ENCODE data around the gene SLC37A2.

The SLC37A2 gene

GRCh38 chr11:125070699-125071254 lies 7.7 kb downstream of the SLC37A2 start:
- DNase-seq (ENCODE audit: low read depth in 2 of 3, low spot score in 1 of 3) = no peak

GRCh38 chr11:125071435-125071834 lies 8.3 kb downstream of the SLC37A2 start:
- no peak for DNase-seq (ENCODE audit: low read depth in 2 of 3, low spot score in 1 of 3)

- DNase-seq (ENCODE audit: low read depth in 2 of 3, low spot score in 1 of 3) = no peak
These were observed 8.7 kb downstream of the SLC37A2 start for GRCh38 chr11:125071846-125072217.

DNA sequence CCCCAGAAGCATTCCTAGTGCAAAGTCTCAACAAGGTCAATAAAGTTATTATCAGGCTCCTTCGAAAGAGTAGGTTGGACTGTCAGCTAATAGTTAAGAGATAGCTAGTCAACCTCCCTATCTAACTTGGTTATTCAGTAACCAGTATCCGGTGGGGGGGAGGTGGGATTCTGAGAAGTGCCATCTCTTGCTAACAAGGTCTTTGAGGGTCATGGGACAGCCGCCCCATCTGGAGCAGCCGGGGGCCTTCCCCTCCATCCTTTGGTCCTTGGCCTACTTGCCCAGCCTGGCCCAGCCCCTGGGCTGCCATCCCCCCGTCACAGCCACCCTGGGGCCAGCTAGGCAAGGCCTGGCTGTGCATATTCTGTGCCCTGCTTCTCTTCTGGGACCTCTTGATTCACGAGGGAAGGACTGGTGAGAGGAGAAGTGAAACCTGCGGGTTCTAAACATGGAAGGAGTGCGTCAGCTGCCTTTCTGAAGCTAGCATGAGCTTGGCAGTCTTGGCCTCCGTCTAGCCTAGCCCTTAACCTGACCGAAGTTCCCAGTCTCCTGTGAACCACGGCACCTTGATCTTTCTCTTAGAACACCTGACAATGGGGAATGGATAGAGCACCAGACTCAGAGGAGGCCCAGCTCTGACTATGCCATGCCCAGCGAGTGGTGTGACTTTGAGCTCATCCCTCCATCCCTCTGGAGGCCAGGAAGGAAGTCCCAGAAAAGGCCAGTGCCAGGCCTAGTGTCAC lies 9.3 kb downstream of the SLC37A2 start:
- DNase-seq (ENCODE audit: low read depth in 2 of 3, low spot score in 1 of 3) = no peak

GRCh38 chr11:125072961-125073590 lies 10.0 kb downstream of the SLC37A2 start:
- DNase-seq (ENCODE audit: low read depth in 2 of 3, low spot score in 1 of 3) = no peak

DNA sequence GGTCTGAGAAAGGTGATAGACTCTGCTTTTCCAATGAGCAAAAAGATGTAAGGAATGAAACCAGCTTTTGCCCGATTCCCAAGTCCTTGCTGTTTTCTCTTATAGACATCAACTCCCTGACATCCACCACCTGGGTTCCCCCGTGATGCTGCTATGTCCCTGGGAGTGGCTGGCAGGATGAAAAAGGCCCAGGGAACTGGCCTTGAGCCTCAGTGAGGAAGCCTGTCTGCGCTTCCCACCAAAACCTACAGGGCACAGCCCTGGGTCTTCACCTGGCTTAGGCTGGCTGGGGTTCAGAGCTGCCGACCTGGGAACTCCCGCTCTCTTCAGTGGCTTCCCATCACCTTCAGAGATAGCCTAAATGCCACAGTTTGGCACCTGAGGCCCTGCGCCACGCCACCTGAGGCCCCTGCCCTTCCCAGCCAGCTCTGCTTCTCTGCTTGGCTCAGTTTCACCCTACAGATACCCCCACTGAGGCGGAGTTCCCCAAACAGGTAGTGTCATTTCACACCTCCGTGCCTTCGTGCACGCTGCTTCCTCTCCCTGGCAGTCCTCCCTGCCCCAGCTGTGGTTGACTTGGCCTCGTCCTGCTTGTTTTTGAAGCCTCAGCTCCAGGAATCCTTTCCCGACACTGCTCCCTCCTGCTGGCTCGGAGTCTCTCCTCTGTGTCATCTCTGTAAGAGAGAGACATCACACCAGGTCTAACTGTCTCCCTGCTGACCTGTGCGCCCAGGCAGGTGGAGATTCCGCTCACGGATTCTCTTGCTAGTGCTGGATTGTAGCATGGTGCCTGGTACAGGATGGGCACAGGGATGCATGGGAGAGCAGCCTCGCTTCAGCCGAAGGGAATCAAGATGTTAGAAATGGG lies 10.7 kb downstream of the SLC37A2 start:
- DNase-seq (ENCODE audit: low read depth in 2 of 3, low spot score in 1 of 3) = no peak

GRCh38 chr11:125074511-125075241 lies 11.6 kb downstream of the SLC37A2 start:
- DNase-seq (ENCODE audit: low read depth in 2 of 3, low spot score in 1 of 3) = no peak

- no peak for DNase-seq (ENCODE audit: low read depth in 2 of 3, low spot score in 1 of 3)
These were observed 12.1 kb downstream of the SLC37A2 start for GRCh38 chr11:125075242-125075625.

GRCh38 chr11:125075900-125076317 lies 12.8 kb downstream of the SLC37A2 start:
- no peak for DNase-seq (ENCODE audit: low read depth in 2 of 3, low spot score in 1 of 3)

DNA sequence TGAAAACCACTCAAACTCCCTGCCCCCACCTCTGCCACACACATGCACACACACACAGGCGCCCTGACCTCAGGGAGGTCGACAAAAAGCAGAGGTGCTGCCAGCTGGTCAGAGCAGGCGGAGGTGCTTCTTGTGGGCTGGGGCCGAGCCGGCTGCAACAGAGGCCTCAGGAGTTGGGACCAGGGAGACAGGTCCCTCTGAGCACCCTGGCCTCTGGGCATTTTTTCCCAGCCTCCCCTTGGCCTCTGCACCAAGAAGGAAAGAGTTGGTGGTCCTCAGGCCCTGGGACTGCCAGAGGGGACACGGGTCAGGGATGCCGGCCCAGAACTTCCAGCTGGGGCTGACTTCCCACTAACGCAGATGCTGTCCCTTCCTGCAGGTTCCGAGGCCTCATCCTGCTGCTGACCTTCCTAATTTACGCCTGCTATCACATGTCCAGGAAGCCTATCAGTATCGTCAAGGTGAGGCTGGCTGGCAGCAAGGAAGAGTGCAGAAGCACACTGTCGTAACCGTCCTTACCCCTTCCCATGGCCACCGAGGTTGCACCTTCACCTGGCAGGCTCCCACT lies 13.4 kb downstream of the SLC37A2 start:
- no peak for DNase-seq (ENCODE audit: low read depth in 2 of 3, low spot score in 1 of 3)

DNA sequence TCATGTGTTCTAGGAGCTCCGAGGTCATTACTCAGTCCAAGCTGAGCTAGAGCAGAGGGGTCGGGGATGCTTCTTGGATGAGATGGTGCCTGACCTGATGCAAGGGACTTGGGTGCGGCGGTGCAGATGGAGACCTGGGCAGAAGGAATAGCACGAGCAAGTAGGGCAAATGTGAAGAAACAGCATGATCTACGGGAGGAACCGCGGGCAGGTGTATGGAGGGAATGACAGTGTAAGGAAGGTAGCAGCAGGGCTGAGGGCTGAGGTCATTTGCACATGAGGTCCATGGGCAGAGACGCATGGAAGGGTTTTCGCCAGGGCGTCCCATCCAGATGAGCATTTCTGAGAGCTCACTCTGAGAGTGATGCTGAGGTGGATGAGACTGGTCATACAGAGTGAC lies 14.9 kb downstream of the SLC37A2 start:
- DNase-seq (ENCODE audit: low read depth in 2 of 3, low spot score in 1 of 3) = no peak

- DNase-seq (ENCODE audit: low read depth in 2 of 3, low spot score in 1 of 3) = no peak
These were observed 15.5 kb downstream of the SLC37A2 start for GRCh38 chr11:125078516-125079140.

DNA sequence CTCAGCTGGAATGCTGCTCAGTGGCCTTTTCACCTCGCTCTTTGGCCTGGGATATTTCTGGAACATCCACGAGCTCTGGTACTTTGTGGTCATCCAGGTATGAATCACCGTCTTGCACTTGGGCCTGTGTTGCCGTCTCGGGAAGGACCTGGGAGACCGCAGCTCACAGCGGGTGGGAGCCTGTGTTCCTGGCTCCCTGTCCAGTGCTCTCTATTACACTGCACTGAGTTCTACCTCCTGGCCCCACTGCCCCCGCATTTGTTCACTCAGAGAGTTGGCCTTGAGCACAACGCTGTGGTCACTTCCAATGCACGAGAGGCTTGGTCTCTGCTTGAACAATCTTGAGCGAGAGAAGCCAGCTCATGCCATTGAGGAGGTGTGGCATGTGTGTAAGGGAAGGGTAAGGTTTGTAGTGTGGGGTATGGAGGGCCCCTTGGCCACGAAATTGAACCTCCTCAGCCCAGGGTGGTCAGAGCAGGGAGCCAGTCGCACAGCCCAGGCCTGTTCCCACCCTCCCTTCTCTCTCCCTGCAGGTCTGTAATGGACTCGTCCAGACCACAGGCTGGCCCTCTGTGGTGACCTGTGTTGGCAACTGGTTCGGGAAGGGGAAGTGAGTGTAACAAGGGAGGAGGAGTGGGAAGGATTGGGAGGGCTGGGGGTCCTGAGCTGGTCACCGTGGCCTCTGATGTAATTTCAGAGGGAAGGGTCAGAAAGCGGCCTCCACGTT lies 16.2 kb downstream of the SLC37A2 start:
- no peak for DNase-seq (ENCODE audit: low read depth in 2 of 3, low spot score in 1 of 3)

- no peak for DNase-seq (ENCODE audit: low read depth in 2 of 3, low spot score in 1 of 3)
These were observed 16.9 kb downstream of the SLC37A2 start for GRCh38 chr11:125079878-125080530.

DNA sequence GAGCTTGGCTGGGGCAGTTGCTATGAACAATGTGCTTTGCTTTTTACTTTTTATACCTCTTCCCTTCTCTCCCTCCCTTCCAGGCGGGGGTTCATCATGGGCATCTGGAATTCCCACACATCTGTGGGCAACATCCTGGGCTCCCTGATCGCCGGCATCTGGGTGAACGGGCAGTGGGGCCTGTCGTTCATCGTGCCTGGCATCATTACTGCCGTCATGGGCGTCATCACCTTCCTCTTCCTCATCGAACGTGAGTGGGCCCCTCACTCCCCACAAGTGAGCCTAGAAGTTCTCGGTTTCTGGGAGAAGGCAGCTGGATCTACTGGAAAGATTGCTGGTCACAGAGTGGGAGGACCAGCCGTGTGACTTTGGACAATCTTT lies 17.4 kb downstream of the SLC37A2 start:
- DNase-seq (ENCODE audit: low read depth in 2 of 3, low spot score in 1 of 3) = no peak

GRCh38 chr11:125081098-125081798 lies 18.1 kb downstream of the SLC37A2 start:
- DNase-seq (ENCODE audit: low read depth in 2 of 3, low spot score in 1 of 3) = no peak

DNA sequence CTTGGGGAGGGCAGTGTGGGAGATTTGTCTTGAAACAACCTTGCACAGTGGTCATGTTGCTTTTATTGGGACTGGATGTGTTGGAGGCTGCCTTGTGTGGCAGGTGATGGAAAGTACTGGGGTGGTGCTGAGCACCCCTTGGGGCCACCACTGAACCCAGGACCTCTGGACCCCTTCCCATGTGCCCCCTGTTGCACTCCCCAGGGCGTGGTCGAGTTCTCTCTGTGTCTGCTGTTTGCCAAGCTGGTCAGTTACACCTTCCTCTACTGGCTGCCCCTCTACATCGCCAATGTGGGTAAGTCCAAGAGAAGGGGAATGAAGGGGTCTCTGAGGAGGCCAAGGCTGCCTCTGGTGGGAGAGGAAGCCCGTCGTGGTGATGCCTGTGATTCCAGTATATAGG lies 18.9 kb downstream of the SLC37A2 start:
- DNase-seq (ENCODE audit: low read depth in 2 of 3, low spot score in 1 of 3) = no peak

DNA sequence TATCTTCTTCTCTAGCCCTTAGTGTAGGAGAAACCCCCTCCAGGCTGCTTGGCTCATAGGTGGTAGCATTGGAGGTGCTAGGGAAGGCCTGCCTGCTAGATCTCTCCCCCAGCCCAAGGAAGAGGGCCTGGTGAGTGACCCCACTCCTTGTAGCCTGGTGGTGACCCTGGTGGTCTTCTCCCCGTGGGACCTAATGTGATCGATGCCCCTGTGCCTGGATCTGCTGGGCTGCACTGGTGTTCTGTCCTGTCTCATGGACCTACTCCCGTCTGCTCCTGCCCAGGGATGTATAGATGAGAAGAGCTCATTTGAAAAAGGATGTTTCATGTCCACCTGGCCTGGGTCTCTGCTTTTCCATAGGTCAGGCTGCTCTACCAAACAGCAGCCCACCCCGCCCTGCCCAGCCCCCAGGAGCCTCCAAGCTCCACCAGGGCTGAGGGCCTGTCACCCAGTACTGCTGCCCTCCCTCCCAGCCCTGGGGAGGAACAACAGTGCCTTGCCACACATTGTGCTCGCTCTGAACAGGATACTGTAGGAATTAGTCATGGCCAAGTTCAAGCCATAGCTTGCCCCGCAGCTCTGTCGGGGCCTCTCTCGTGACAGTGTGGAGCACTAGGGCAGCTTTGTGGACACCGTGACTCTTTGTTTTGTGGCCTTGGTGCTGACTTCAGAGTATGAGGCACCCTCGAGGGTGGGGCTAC lies 19.7 kb downstream of the SLC37A2 start:
- DNase-seq (ENCODE audit: low read depth in 2 of 3, low spot score in 1 of 3) = no peak
